H9 (cell line): ENCODE results near the gene AGBL3. TPM values are rescaled to one million over a fixed set of nuclear protein-coding genes. Genes with fewer than 3 reads are reported as not detected.

Experiments used
- DNase-seq: peaks from one replicate; pipeline ENCODE4 v3.0.0-alpha.2; 2017
- H2AFZ ChIP-seq: one replicate; pipeline ENCODE4 v1.6.1; 2013; ENCODE audit warnings: mild to moderate bottlenecking, low read length, control low read depth, moderate library complexity
- H2AK5ac ChIP-seq: 2 replicates; pipeline ENCODE4 v1.6.1; 2013; ENCODE audit warnings: low read length, control low read depth, mixed read lengths; ENCODE audit not compliant: insufficient read length
- H2BK120ac ChIP-seq: one replicate; pipeline ENCODE4 v1.6.1; 2013; ENCODE audit warnings: low read depth, mild to moderate bottlenecking, low read length, control low read depth, inconsistent platforms; ENCODE audit not compliant: poor library complexity, severe bottlenecking
- H2BK12ac ChIP-seq: 2 replicates; pipeline ENCODE4 v1.6.1; 2013; ENCODE audit warnings: low read length, control low read depth, mixed read lengths, low read depth; ENCODE audit not compliant: insufficient read length
- H2BK15ac ChIP-seq: 2 replicates; pipeline ENCODE4 v1.6.1; 2013; ENCODE audit warnings: low read depth, low read length, control low read depth
- H2BK20ac ChIP-seq: one replicate; pipeline ENCODE4 v1.6.1; 2013; ENCODE audit warnings: low read depth, mild to moderate bottlenecking, low read length, control low read depth, inconsistent platforms; ENCODE audit not compliant: poor library complexity, severe bottlenecking
- H2BK5ac ChIP-seq: 2 replicates; pipeline ENCODE4 v1.6.1; 2013; ENCODE audit warnings: low read length, control low read depth, mixed read lengths; ENCODE audit not compliant: insufficient read length
- H3K14ac ChIP-seq: 2 replicates; pipeline ENCODE4 v1.6.1; 2013; ENCODE audit warnings: low read length, control low read depth; ENCODE audit not compliant: insufficient read depth
- H3K18ac ChIP-seq: 2 replicates; pipeline ENCODE4 v1.6.1; 2013; ENCODE audit warnings: low read depth, mild to moderate bottlenecking, mixed read lengths, low read length, control low read depth; ENCODE audit not compliant: insufficient read length
- H3K23ac ChIP-seq: 2 replicates; pipeline ENCODE4 v1.6.1; 2013; ENCODE audit warnings: low read length, control low read depth, mixed read lengths, low read depth; ENCODE audit not compliant: insufficient read length
- H3K23me2 ChIP-seq: 2 replicates; pipeline ENCODE4 v1.6.1; 2013; ENCODE audit warnings: low read depth, mild to moderate bottlenecking, mixed read lengths, low read length, control low read depth; ENCODE audit not compliant: insufficient read length, poor library complexity, severe bottlenecking
- H3K27ac ChIP-seq: 2 replicates; pipeline ENCODE4 v1.5.1; 2013; ENCODE audit warnings: low read length, control low read depth, mixed read lengths, low read depth; ENCODE audit not compliant: insufficient read length
- H3K27me3 ChIP-seq: 2 replicates; pipeline ENCODE4 v1.6.1; 2013; ENCODE audit warnings: low read length, control low read depth, inconsistent platforms; ENCODE audit not compliant: insufficient read depth
- H3K4ac ChIP-seq: 2 replicates; pipeline ENCODE4 v1.6.1; 2013; ENCODE audit warnings: low read depth, mild to moderate bottlenecking, control low read depth, inconsistent platforms, low read length, moderate library complexity
- H3K4me1 ChIP-seq: 2 replicates; pipeline ENCODE4 v1.6.1; 2013; ENCODE audit warnings: low read length, control low read depth, inconsistent platforms; ENCODE audit not compliant: insufficient read depth
- H3K4me2 ChIP-seq: 2 replicates; pipeline ENCODE4 v1.6.1; 2013; ENCODE audit warnings: low read length, control low read depth, mixed read lengths; ENCODE audit not compliant: insufficient read length, insufficient read depth
- H3K56ac ChIP-seq: 2 replicates; pipeline ENCODE4 v1.6.1; 2013; ENCODE audit warnings: low read depth, mild to moderate bottlenecking, mixed read lengths, low read length, control low read depth; ENCODE audit not compliant: insufficient read length
- H3K79me1 ChIP-seq: 2 replicates; pipeline ENCODE4 v1.6.1; 2013; ENCODE audit warnings: low read depth, mild to moderate bottlenecking, moderate library complexity, low read length, control low read depth, inconsistent platforms; ENCODE audit not compliant: insufficient read depth, poor library complexity, severe bottlenecking
- H3K79me2 ChIP-seq: 2 replicates; pipeline ENCODE4 v1.6.1; 2013; ENCODE audit warnings: low read length, control low read depth, inconsistent platforms; ENCODE audit not compliant: insufficient read depth
- H3K9ac ChIP-seq: 2 replicates; pipeline ENCODE4 v1.6.1; 2013; ENCODE audit warnings: low read length, control low read depth, mixed read lengths; ENCODE audit not compliant: insufficient read length; ENCODE audit errors: extremely low read depth
- H3K9me3 ChIP-seq: one replicate; pipeline ENCODE4 v1.6.1; 2013; ENCODE audit warnings: low read depth, low read length, inconsistent platforms; ENCODE audit not compliant: control insufficient read depth
- H3T11ph ChIP-seq: one replicate; pipeline ENCODE4 v1.6.1; 2013; ENCODE audit warnings: mild to moderate bottlenecking, low read length, control low read depth, inconsistent platforms
- H4K20me1 ChIP-seq: one replicate; pipeline ENCODE4 v1.6.1; 2013; ENCODE audit not compliant: control insufficient read depth, insufficient read length, insufficient read depth
- H4K5ac ChIP-seq: 2 replicates; pipeline ENCODE4 v1.6.1; 2013; ENCODE audit warnings: low read depth, mild to moderate bottlenecking, mixed read lengths, low read length, control low read depth; ENCODE audit not compliant: insufficient read length
- H4K8ac ChIP-seq: replicated peaks from 2 replicates; pipeline ENCODE4 v1.6.1; 2013; ENCODE audit warnings: low read length, control low read depth, mixed read lengths, low read depth; ENCODE audit not compliant: insufficient read length
- H4K91ac ChIP-seq: 2 replicates; pipeline ENCODE4 v1.6.1; 2013; ENCODE audit warnings: low read depth, mild to moderate bottlenecking, moderate library complexity, mixed read lengths, low read length, control low read depth; ENCODE audit not compliant: insufficient read length
- H3K27ac Mint-ChIP-seq, 3 experiments: 2 replicates in 2 of 3; 3 replicates in 1 of 3; pipeline ENCODE4 v1.8.0; 2020 to 2021; ENCODE audit warnings: mixed read lengths in 3 of 3, mild to moderate bottlenecking in 1 of 3, moderate library complexity in 1 of 3
- H3K27me3 Mint-ChIP-seq: 2 replicates; pipeline ENCODE4 v1.8.0; 2021; ENCODE audit warnings: low read depth, mild to moderate bottlenecking, moderate library complexity, mixed read lengths
- H3K36me3 Mint-ChIP-seq, 3 experiments: 2 replicates in 2 of 3; 3 replicates in 1 of 3; pipeline ENCODE4 v1.8.0; 2020 to 2021; ENCODE audit warnings: low read depth in 3 of 3, mixed read lengths in 3 of 3; ENCODE audit not compliant: insufficient read depth in 1 of 3
- H3K4me1 Mint-ChIP-seq, 2 experiments: 2 replicates each; pipeline ENCODE4 v1.8.0; 2020; ENCODE audit warnings: mixed read lengths in 2 of 2
- H3K4me3 Mint-ChIP-seq, 2 experiments: 2 replicates in 1 of 2; 3 replicates in 1 of 2; pipeline ENCODE4 v1.8.0; 2020 to 2021; ENCODE audit warnings: mild to moderate bottlenecking in 2 of 2, mixed read lengths in 2 of 2, moderate library complexity in 1 of 2
- H3K9me3 Mint-ChIP-seq, 2 experiments: 2 replicates in 1 of 2; 3 replicates in 1 of 2; pipeline ENCODE4 v1.8.0; 2020; ENCODE audit warnings: mild to moderate bottlenecking in 2 of 2, mixed read lengths in 2 of 2, moderate library complexity in 1 of 2
- WGBS: extraction: QIAGEN DNeasy Blood & Tissue Kit; methylation state at CpG from one replicate; pipeline ENCODE4 v1.1.7; 2013; ENCODE audit warnings: missing lambda C conversion rate, low lambda C conversion rate, mixed read lengths; ENCODE audit not compliant: insufficient read length; ENCODE audit errors: extremely low coverage; 5-methylcytosine and 5-hydroxymethylcytosine counted together
- total RNA-seq: library from RNA; stranded (reverse); gene quantifications from 2 replicates; pipeline ENCODE4 v1.2.1, GENCODE V29; 2021
- TF ChIP-seq, protein P1 (sequence below): fragments of 200-600 bp; sonication (generic); conservative IDR thresholded peaks from 3 replicates; pipeline ENCODE4 v1.8.0; 2021; ENCODE audit warnings: antibody characterized with exemption, mild to moderate bottlenecking

AGBL3 gene
- total RNA-seq, 1 experiment from 2014 or later, result 2.4 TPM

DNA sequence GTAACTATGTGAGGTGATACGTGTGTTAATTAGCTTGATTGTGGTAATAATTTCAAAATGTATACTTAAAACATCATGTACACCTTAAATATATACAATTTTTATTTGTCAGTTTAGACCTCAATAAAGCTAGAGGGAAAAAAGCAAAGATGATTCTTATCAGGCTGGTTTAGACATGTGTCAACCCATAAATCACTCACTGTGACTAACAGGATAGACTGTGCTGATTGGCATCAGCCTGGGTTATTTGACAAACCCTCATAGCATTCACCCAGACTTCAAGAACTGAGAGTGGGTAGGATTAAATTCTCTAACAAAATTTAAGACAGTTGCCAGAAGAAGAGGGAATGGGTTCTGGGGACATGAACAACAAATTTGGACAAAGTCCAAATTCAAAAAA is 87.8 kb downstream of the AGBL3 start:
- no peak overlapping the region for H2BK15ac ChIP-seq
- H4K20me1 ChIP-seq, result no peaks in the 10 kb centered on the region
- no peaks in the 10 kb centered on the region for H3K9me3 ChIP-seq
- H3K79me2 ChIP-seq, result no peaks in the 10 kb centered on the region
- no peak overlapping the region for H3K9ac ChIP-seq
- H3K4me3 Mint-ChIP-seq, result no peak overlapping the region
- no peak overlapping the region for H2BK12ac ChIP-seq
- no peak overlapping the region for H4K8ac ChIP-seq
- H2BK120ac ChIP-seq, result no peak overlapping the region
- H3K56ac ChIP-seq, result no peak overlapping the region
- no peak overlapping the region for H3K18ac ChIP-seq
- no peak overlapping the region for H4K91ac ChIP-seq
- no peak overlapping the region for H3K4me2 ChIP-seq
- peaks cover 15 to 21% (median 16%) of the 10 kb centered on the region in 3 experiments for H3K36me3 Mint-ChIP-seq
- no peak overlapping the region for H2AFZ ChIP-seq
- H3K79me1 ChIP-seq, result no peaks in the 10 kb centered on the region
- no peak for DNase-seq
- no peak overlapping the region for H2AK5ac ChIP-seq
- no peaks in the 10 kb centered on the region for H3K27me3 Mint-ChIP-seq
- no peaks in the 10 kb centered on the region for H3K27me3 ChIP-seq
- no peak overlapping the region for H3K23ac ChIP-seq
- no peak overlapping the region for H3K4ac ChIP-seq
- no peak overlapping the region for H3K27ac ChIP-seq
- H3K23me2 ChIP-seq, result no peaks in the 10 kb centered on the region
- H3K27ac Mint-ChIP-seq, result no peak overlapping the region
- no peak overlapping the region for H3K14ac ChIP-seq
- H3K4me1 Mint-ChIP-seq, result peaks cover 32 to 35% of the 10 kb centered on the region in 2 experiments
- no peak overlapping the region for H4K5ac ChIP-seq
- peaks cover 28 to 30% of the 10 kb centered on the region in 2 experiments for H3K9me3 Mint-ChIP-seq
- TF ChIP-seq, protein P1, sequence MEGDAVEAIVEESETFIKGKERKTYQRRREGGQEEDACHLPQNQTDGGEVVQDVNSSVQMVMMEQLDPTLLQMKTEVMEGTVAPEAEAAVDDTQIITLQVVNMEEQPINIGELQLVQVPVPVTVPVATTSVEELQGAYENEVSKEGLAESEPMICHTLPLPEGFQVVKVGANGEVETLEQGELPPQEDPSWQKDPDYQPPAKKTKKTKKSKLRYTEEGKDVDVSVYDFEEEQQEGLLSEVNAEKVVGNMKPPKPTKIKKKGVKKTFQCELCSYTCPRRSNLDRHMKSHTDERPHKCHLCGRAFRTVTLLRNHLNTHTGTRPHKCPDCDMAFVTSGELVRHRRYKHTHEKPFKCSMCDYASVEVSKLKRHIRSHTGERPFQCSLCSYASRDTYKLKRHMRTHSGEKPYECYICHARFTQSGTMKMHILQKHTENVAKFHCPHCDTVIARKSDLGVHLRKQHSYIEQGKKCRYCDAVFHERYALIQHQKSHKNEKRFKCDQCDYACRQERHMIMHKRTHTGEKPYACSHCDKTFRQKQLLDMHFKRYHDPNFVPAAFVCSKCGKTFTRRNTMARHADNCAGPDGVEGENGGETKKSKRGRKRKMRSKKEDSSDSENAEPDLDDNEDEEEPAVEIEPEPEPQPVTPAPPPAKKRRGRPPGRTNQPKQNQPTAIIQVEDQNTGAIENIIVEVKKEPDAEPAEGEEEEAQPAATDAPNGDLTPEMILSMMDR, result no peak
- no CpG with 5 or more reads among the region's 1 CpG for WGBS
- H3K4me1 ChIP-seq, result peaks cover 7% of the 10 kb centered on the region; the same call in 1 of the 2 replicates
- no peak overlapping the region for H2BK20ac ChIP-seq
- H2BK5ac ChIP-seq, result no peak overlapping the region
- no peak overlapping the region for H3T11ph ChIP-seq
